Prostate gland (tissue), 2 donors: ENCODE results near the gene PAPOLB.

Source experiments
- CTCF ChIP-seq, 4 experiments: fragments of 200-600 bp in 2 of 4; fragments of 450-650 bp in 2 of 4; sonication (generic) in 2 of 4; IDR thresholded peaks; 1 replicate in 3 of 4; 2 replicates in 1 of 4; pipeline ENCODE4 v1.5.1; 2016 to 2019; ENCODE audit warnings: antibody characterized with exemption in 4 of 4, mild to moderate bottlenecking in 2 of 4, moderate library complexity in 2 of 4
- POLR2AphosphoS5 ChIP-seq: sonication (generic); formaldehyde crosslinking; IDR thresholded peaks from one replicate; pipeline ENCODE4 v1.6.1; 2017; ENCODE audit warnings: antibody characterized with exemption

GRCh38 chr7:4885317-4885807 is 23.5 kb upstream of the PAPOLB start:
- no peak for TF ChIP-seq CTCF (IDR thresholded peaks at IDR 0.05)
- TF ChIP-seq POLR2AphosphoS5 = no peak
